K562 treated with DMSO at 1 percent for 48 hours (cell line): ENCODE results near the gene RNF41. TPM values are rescaled to one million over a fixed set of nuclear protein-coding genes. Genes with fewer than 3 reads are reported as not detected.

Experiments
- total RNA-seq: library from RNA; unstranded; fragments of 300-600 nt; gene quantifications from 2 replicates; pipeline ENCODE4 v1.2.3, GENCODE V29; 2022; ENCODE audit warnings: low replicate concordance; ENCODE audit errors: extremely low read depth

Gene RNF41
- total RNA-seq = not detected in 2 replicates

GRCh38 chr12:56221757-56222530, at the start of gene RNF41:
Gene RNF41, minus strand, starts transcription at chr12:56221922. Its CDS starts 7,875 bp downstream, at chr12:56214047.

GRCh38 chr12:56266693-56267442, 45.1 kb upstream of the RNF41 start, which contains the start of gene COQ10A:
Gene COQ10A, plus strand, starts transcription at chr12:56266942. Its CDS starts 177 bp downstream, at chr12:56267119.

GRCh38 chr12:56258068-56258819, 36.5 kb upstream of the RNF41 start, which contains the start of gene ANKRD52:
Gene ANKRD52, minus strand, starts transcription at chr12:56258384. Its CDS starts 115 bp downstream, at chr12:56258269.

GRCh38 chr12:56229916-56230431, 8.3 kb upstream of the RNF41 start, which contains the start of gene SLC39A5:
Gene SLC39A5, plus strand, starts transcription at chr12:56230051. Its CDS starts 1,224 bp downstream, at chr12:56231275.

GRCh38 chr12:56224102-56224701, 2.5 kb upstream of the RNF41 start, which contains the start of gene NABP2:
Gene NABP2, plus strand, starts transcription at chr12:56224342. Its CDS starts 515 bp downstream, at chr12:56224857.

GRCh38 chr12:56189099-56189917, 32.4 kb downstream of the RNF41 start, which contains the start of gene SMARCC2:
Gene SMARCC2, minus strand, starts transcription at chr12:56189483. Its CDS starts 22 bp downstream, at chr12:56189461.

GRCh38 chr12:56158029-56158925, 63.4 kb downstream of the RNF41 start, which contains the start of gene MYL6:
Gene MYL6, plus strand, starts transcription at chr12:56158359. Its CDS starts 43 bp downstream, at chr12:56158402.

Other genes with a start within 250 kb of the RNF41 start
- gene RAB5B, start 247.8 kb downstream of the RNF41 start, total RNA-seq = not detected in 2 replicates
- not detected in 2 replicates for gene SUOX, start 224.6 kb downstream of the RNF41 start, total RNA-seq
- gene IKZF4, start 200.9 kb downstream of the RNF41 start, total RNA-seq = not detected in 2 replicates
- not detected in 2 replicates for gene RPS26, start 180.0 kb downstream of the RNF41 start, total RNA-seq
- gene ERBB3, start 141.8 kb downstream of the RNF41 start, total RNA-seq = not detected in 2 replicates
- not detected in 2 replicates for gene PA2G4, start 117.4 kb downstream of the RNF41 start, total RNA-seq
- 6,813 TPM in 1 of 2 replicates, not detected in the other for gene RPL41, start 105.3 kb downstream of the RNF41 start, total RNA-seq
- gene ZC3H10, start 103.7 kb downstream of the RNF41 start, total RNA-seq = not detected in 2 replicates
- gene ESYT1, start 93.7 kb downstream of the RNF41 start, total RNA-seq = 641 TPM in 1 of 2 replicates, not detected in the other
- not detected in 2 replicates for gene MYL6B, start 69.3 kb downstream of the RNF41 start, total RNA-seq
- 1,727 TPM in 1 of 2 replicates, not detected in the other for gene MYL6, start 63.6 kb downstream of the RNF41 start, total RNA-seq
- not detected in 2 replicates for gene SMARCC2, start 32.4 kb downstream of the RNF41 start, total RNA-seq
- not detected in 2 replicates for gene NABP2, start 2.4 kb upstream of the RNF41 start, total RNA-seq
- gene SLC39A5, start 8.1 kb upstream of the RNF41 start, total RNA-seq = not detected in 2 replicates
- not detected in 2 replicates for gene ANKRD52, start 36.5 kb upstream of the RNF41 start, total RNA-seq
- gene COQ10A, start 45.0 kb upstream of the RNF41 start, total RNA-seq = not detected in 2 replicates
- 326 TPM in 1 of 2 replicates, not detected in the other for gene CS, start 78.4 kb upstream of the RNF41 start, total RNA-seq
- gene CNPY2, start 94.1 kb upstream of the RNF41 start, total RNA-seq = not detected in 2 replicates
- gene PAN2, start 112.1 kb upstream of the RNF41 start, total RNA-seq = not detected in 2 replicates
- not detected in 2 replicates for gene IL23A, start 117.0 kb upstream of the RNF41 start, total RNA-seq
- gene STAT2, start 138.2 kb upstream of the RNF41 start, total RNA-seq = not detected in 2 replicates
- gene APOF, start 140.9 kb upstream of the RNF41 start, total RNA-seq = not detected in 2 replicates
- not detected in 2 replicates for gene TIMELESS, start 227.5 kb upstream of the RNF41 start, total RNA-seq
- gene MIP, start 232.7 kb upstream of the RNF41 start, total RNA-seq = not detected in 2 replicates
- gene SPRYD4, start 246.7 kb upstream of the RNF41 start, total RNA-seq = not detected in 2 replicates